ENCODE measurements around the gene RBM19.

DNA sequence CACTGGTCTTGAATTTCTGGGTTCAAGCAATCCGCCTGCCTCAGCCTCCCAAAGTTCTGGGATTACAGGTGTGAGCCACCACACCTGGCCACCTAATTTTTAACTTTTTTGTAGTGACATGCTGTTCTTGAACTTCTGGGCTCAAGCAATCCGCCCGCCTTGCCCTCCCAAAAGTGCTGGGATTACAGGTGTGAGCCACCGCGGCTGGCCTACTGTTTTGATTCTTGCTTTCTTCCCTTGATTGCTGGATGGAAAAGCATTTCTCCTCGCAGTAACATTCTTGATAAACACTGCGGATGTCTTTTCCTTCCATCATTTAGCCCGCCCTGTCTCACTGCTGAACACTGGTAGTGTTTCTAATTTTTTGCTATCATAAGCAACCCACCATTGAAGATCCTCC is 72.9 kb downstream of the RBM19 start:
- TF ChIP-seq, protein P1, sequence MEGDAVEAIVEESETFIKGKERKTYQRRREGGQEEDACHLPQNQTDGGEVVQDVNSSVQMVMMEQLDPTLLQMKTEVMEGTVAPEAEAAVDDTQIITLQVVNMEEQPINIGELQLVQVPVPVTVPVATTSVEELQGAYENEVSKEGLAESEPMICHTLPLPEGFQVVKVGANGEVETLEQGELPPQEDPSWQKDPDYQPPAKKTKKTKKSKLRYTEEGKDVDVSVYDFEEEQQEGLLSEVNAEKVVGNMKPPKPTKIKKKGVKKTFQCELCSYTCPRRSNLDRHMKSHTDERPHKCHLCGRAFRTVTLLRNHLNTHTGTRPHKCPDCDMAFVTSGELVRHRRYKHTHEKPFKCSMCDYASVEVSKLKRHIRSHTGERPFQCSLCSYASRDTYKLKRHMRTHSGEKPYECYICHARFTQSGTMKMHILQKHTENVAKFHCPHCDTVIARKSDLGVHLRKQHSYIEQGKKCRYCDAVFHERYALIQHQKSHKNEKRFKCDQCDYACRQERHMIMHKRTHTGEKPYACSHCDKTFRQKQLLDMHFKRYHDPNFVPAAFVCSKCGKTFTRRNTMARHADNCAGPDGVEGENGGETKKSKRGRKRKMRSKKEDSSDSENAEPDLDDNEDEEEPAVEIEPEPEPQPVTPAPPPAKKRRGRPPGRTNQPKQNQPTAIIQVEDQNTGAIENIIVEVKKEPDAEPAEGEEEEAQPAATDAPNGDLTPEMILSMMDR (conservative IDR thresholded peaks at IDR 0.05; ENCODE audit: low read depth, low read length): no peak
- no peak for TF ChIP-seq SMC3 (IDR thresholded peaks at IDR 0.05; ENCODE audit: low read depth, low read length)
- no peak for TF ChIP-seq POLR2A (IDR thresholded peaks at IDR 0.05; ENCODE audit: low read depth, low read length)
